Hepatic stellate cell (primary cell): ENCODE measurements around the gene ATL3.
"Not testable (repeated sequence)": the region's sequence is repeated elsewhere in the genome, so short reads cannot be mapped to it uniquely, and the experiment has no call there.

Source experiments
- DNase-seq: peaks from one replicate; pipeline ENCODE4 v3.0.0; 2011; ENCODE audit warnings: low spot score

The ATL3 gene

GRCh38 chr11:63671322-63672155 lies at the start of gene ATL3:
Gene ATL3 (minus strand): TSS chr11:63671376. CDS start chr11:63671335, 41 bp downstream.
- DNase-seq, result peak; percentile 93

- DNase-seq, result no peak
Measured at GRCh38 chr11:63720611-63721010, 49.4 kb upstream of the ATL3 start.

GRCh38 chr11:63719987-63720386 lies 48.8 kb upstream of the ATL3 start:
- no peak for DNase-seq

GRCh38 chr11:63719001-63719400 lies 47.8 kb upstream of the ATL3 start:
- no peak for DNase-seq

GRCh38 chr11:63716046-63716445 lies 44.9 kb upstream of the ATL3 start:
- DNase-seq, result no peak

- DNase-seq, result no peak
Measured at GRCh38 chr11:63713766-63714165, 42.6 kb upstream of the ATL3 start.

- DNase-seq, result no peak
Measured at GRCh38 chr11:63711838-63712237, 40.7 kb upstream of the ATL3 start.

GRCh38 chr11:63710476-63711217 lies 39.5 kb upstream of the ATL3 start:
- peak; percentile 40 for DNase-seq

- DNase-seq, result no peak
Measured at GRCh38 chr11:63709336-63709884, 38.2 kb upstream of the ATL3 start.

GRCh38 chr11:63708764-63709163 lies 37.6 kb upstream of the ATL3 start:
- DNase-seq, result no peak

GRCh38 chr11:63705526-63705925 lies 34.4 kb upstream of the ATL3 start:
- no peak for DNase-seq

GRCh38 chr11:63699896-63700295 lies 28.7 kb upstream of the ATL3 start:
- no peak for DNase-seq

- DNase-seq, result no peak
Measured at GRCh38 chr11:63698976-63699733, 28.0 kb upstream of the ATL3 start.

- DNase-seq, result no peak
Measured at GRCh38 chr11:63694596-63694995, 23.4 kb upstream of the ATL3 start.

GRCh38 chr11:63687845-63688244 lies 16.7 kb upstream of the ATL3 start:
- DNase-seq, result no peak

- no peak for DNase-seq
Measured at GRCh38 chr11:63686926-63687325, 15.8 kb upstream of the ATL3 start.

GRCh38 chr11:63685158-63685721 lies 14.1 kb upstream of the ATL3 start:
- not testable (repeated sequence) for DNase-seq

GRCh38 chr11:63683133-63683991 lies 12.2 kb upstream of the ATL3 start:
- no peak for DNase-seq

GRCh38 chr11:63682066-63683021 lies 11.2 kb upstream of the ATL3 start:
- DNase-seq, result peak; percentile 55
